ENCODE measurements around the gene NDNF.

The NDNF gene

DNA sequence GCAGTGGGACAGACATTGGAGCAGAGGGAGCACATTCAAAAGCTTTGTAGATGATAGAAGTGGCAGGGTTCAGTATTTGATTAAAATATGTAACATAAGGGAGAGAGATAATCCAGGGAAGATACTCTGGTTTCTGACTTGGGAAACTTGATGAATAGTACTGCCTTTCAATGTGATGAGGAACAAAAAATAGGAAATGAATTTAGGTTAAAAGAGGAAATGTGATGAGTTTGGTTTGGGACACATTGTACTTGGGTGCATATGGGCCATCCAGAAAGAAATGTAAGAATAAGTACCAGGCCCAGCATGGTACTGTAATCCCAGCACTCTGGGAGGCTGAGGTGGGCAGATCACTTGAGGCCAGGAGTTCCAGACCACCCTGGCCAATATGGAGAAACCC is 20.9 kb upstream of the NDNF start:
- Mint-ChIP-seq H3K9me3 (no peaks in the 10 kb centered on the region), H3K4me3 (no peak overlapping the region), H3K36me3 (ENCODE audit: insufficient read depth) (peaks cover 1% of the 10 kb centered on the region), H3K27me3 (no peaks in the 10 kb centered on the region), H3K27ac (ENCODE audit: low read depth) (no peak overlapping the region), H3K4me1 (no peaks in the 10 kb centered on the region)
- DNase-seq (ENCODE audit: low spot score in 2 of 2) = no peak
- no peak for ATAC-seq (replicated peaks; ENCODE audit: extremely low read depth, poor library complexity, severe bottlenecking)

DNA sequence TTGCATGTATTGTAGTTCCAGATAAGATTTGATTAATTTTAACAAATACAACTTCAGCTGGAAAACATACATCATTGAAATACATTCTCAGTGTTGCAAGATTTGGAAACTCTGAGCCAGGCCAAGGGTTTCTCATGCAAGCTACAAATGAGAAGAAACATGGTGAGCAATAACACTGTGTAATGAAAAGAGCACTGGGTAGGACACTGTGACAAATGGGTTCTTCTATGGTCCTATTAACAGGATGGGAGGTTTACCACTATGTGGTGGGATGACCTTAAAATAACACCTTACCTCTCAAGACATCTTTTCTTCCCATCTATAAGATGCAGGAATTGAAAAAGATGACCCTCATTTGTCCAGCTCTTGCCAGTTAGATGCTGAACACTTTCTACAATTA is 19.6 kb upstream of the NDNF start:
- Mint-ChIP-seq H3K27ac (ENCODE audit: low read depth) (no peak overlapping the region), H3K9me3 (no peaks in the 10 kb centered on the region), H3K36me3 (ENCODE audit: insufficient read depth) (peaks cover 1% of the 10 kb centered on the region), H3K4me3 (no peak overlapping the region), H3K4me1 (no peaks in the 10 kb centered on the region), H3K27me3 (no peaks in the 10 kb centered on the region)
- ATAC-seq (replicated peaks; ENCODE audit: extremely low read depth, poor library complexity, severe bottlenecking) (no peak), DNase-seq (ENCODE audit: low spot score in 2 of 2) (no peak)

DNA sequence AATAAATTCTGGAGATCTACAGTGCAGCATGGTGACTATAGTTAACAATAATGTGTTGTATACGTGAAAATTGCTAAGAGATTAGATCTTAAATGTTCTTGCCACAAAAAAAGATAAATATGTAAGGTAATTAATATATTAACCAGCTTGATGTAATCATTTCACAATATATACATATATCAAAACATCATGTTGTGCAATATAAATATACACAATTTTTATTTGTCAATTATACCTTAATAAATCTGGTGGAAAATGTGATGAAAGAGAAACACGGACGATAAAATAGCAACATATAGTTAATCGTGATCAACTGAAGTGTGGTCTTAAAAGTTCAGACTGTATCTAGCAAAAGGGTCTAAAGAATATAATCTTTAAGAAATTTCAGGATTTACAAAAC is 16.5 kb upstream of the NDNF start:
- no peak for DNase-seq (ENCODE audit: low spot score in 2 of 2)
- Mint-ChIP-seq H3K9me3 (no peaks in the 10 kb centered on the region), H3K4me1 (no peaks in the 10 kb centered on the region), H3K36me3 (ENCODE audit: insufficient read depth) (peaks cover 1% of the 10 kb centered on the region), H3K4me3 (no peak overlapping the region), H3K27ac (ENCODE audit: low read depth) (no peak overlapping the region), H3K27me3 (peaks cover 9% of the 10 kb centered on the region)
- no peak for ATAC-seq (replicated peaks; ENCODE audit: extremely low read depth, poor library complexity, severe bottlenecking)

DNA sequence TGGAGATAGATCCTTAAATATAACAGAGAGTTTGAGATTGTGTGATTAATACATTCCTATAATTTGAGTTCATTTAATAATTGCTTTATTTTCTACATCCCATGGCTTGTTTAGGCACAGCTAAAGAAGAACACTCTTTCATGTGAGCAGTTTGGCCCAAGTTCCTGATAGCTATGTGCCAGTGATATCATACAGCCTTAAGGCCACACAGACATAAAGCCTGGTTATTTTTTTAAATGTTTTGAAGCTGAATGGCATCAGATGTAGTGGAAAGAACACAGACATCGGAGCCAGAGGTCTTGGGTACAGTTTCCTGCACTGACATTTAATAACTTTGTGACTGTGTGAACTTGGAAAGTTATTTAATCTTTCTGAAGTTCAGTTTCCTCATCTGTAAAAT is 7.0 kb upstream of the NDNF start:
- H3K4me3 Mint-ChIP-seq = no peak overlapping the region
- no peak for DNase-seq (ENCODE audit: low spot score in 2 of 2)
- H3K36me3 Mint-ChIP-seq (ENCODE audit: insufficient read depth) = no peaks in the 10 kb centered on the region
- no peak overlapping the region for H3K27ac Mint-ChIP-seq (ENCODE audit: low read depth)
- ATAC-seq (replicated peaks; ENCODE audit: extremely low read depth, poor library complexity, severe bottlenecking) = no peak
- no peaks in the 10 kb centered on the region for H3K4me1 Mint-ChIP-seq
- H3K9me3 Mint-ChIP-seq = no peaks in the 10 kb centered on the region
- H3K27me3 Mint-ChIP-seq = peaks cover 58% of the 10 kb centered on the region

DNA sequence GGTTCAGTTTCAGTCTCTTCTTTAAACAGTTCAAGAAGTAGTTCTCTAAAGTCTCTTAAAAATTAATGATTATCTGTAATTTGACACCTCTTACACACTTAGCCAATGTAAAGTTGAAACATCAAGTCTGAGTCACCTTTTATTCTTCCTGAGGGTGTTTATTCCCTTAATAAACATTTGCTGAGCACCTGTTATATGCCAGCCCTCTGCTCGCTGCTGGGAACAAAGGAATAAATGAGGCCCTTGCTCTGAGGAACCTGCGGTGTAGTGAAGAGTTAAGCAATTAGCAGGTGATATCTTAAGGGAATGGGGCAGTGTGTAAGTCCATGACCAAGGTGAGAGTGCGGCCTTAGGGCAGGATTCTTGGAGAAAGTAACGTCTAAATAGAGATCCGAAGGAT is 5.2 kb upstream of the NDNF start:
- H3K9me3 Mint-ChIP-seq = no peaks in the 10 kb centered on the region
- peaks cover 71% of the 10 kb centered on the region for H3K27me3 Mint-ChIP-seq
- DNase-seq (ENCODE audit: low spot score in 2 of 2) = no peak
- no peak overlapping the region for H3K27ac Mint-ChIP-seq (ENCODE audit: low read depth)
- peaks cover 6% of the 10 kb centered on the region for H3K4me1 Mint-ChIP-seq
- no peak for ATAC-seq (replicated peaks; ENCODE audit: extremely low read depth, poor library complexity, severe bottlenecking)
- no peak overlapping the region for H3K4me3 Mint-ChIP-seq
- H3K36me3 Mint-ChIP-seq (ENCODE audit: insufficient read depth) = peaks cover 4% of the 10 kb centered on the region

DNA sequence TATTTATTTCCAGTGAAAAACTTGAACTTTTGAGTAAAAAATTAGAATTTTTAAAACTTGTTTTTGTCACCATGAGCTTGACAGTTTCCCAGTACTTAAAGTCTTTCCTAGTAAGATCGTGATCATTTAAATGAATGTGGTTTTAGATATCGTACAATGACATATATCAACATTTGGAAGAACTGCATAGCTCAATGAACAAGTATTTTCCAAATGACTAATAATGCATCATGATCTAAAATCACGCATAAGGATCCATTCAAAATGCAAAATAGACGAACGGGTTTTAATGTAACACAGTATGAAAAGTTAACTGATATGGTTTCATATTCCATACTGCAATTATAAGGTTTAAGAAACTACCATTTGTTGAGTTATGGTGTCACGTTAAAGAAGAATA is 4.1 kb upstream of the NDNF start:
- Mint-ChIP-seq H3K27me3 (peaks cover 71% of the 10 kb centered on the region), H3K4me1 (peaks cover 13% of the 10 kb centered on the region), H3K36me3 (ENCODE audit: insufficient read depth) (peaks cover 8% of the 10 kb centered on the region), H3K4me3 (no peak overlapping the region), H3K9me3 (no peaks in the 10 kb centered on the region), H3K27ac (ENCODE audit: low read depth) (no peak overlapping the region)
- ATAC-seq (replicated peaks; ENCODE audit: extremely low read depth, poor library complexity, severe bottlenecking) = no peak
- DNase-seq (ENCODE audit: low spot score in 2 of 2) = no peak

DNA sequence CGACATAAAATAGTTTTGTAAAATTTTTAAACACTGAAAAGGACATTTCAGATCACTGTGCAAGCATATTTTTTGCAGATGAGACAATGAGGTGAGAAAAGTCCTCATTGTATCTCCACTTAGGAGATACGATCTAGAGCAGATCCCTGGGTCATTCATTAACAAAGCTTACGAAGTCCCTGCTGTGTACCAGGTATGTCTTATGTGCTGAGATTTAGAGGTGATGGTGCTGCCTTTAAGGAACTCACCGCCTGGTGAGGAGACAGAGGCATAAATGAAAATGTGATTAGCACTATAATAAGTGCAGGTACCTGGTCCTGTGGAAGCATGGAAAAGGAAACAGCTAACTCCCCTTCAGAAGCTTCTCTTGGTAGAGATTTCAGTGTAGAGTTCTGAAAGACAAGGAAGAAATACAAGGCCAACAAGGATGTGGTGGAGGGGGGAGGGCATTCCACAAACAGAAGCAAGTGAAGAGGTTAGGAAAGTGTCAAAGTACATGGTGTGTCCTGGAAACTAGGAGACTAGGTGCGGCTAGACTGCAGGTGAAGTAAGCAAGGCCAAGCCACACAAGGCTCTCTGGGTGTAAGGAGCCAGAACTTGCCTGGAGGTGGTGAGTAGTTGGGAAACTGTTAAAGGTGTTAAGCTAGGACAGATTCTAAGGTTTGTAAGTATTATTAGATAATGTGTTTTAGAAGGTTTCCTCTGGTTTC is 1.5 kb upstream of the NDNF start:
- Mint-ChIP-seq H3K4me3 (no peak overlapping the region), H3K36me3 (ENCODE audit: insufficient read depth) (peaks cover 10% of the 10 kb centered on the region), H3K27ac (ENCODE audit: low read depth) (no peak overlapping the region), H3K27me3 (peaks cover 72% of the 10 kb centered on the region), H3K9me3 (no peaks in the 10 kb centered on the region), H3K4me1 (peaks cover 27% of the 10 kb centered on the region)
- DNase-seq (ENCODE audit: low spot score in 2 of 2) = no peak
- ATAC-seq (replicated peaks; ENCODE audit: extremely low read depth, poor library complexity, severe bottlenecking) = no peak

DNA sequence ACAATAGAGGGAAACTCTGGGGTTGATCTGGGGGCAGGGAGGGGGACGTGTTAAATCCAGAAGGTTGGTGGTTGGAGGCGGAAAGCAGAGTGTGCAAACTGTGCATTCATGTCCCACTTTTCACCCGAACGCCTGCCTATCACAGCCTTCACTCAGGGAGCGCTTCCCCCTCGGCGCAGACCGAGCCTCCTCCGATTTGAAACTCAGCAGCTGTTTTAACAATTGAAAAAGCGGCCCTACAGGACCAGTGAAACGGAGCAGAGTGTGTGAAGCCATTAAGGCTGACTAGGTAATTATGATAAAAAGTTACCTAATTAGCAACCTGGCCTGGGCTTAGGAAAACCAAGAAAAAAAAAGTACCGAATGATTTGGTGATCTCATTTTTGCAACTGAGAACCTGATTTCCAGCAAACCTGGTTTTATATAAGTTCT is 685 bp upstream of the NDNF start:
- H3K27me3 Mint-ChIP-seq = peaks cover 77% of the 10 kb centered on the region
- DNase-seq (ENCODE audit: low spot score in 2 of 2) (no peak), ATAC-seq (replicated peaks; ENCODE audit: extremely low read depth, poor library complexity, severe bottlenecking) (no peak)

DNA sequence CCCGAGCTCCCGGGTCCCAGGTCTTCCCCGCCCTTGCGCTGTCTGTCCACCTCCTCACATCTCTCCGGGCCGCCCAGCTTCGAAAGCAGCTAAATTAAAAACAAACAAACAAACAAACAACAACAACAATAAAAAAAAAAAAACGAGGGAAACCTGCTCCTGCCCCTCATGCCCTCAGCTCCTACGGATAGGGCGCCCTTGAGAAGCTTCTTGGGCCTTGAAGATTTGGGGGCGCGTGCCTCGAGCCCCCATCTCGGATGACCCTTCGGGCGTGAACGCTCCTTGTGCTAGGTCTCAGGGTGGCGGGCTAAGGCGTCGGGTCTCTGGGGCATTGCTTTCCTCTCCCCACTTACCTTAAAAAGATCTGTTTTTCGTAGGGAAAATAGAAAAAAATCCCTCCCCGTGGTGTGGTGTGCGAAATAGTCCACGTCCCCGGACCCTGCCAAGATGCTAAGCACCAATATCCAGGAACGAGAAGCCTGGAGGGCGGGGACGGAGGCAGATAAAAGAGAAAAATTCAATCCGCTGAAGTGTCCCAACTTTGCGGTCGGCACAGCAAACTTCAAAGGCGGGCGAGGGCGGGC is 603 bp downstream of the NDNF start:
- H3K4me3 Mint-ChIP-seq = peak overlapping the region; percentile 79
- peak; percentile 8 for ATAC-seq (replicated peaks; ENCODE audit: extremely low read depth, poor library complexity, severe bottlenecking)
- peaks cover 10% of the 10 kb centered on the region for H3K36me3 Mint-ChIP-seq (ENCODE audit: insufficient read depth)
- no peak overlapping the region for H3K27ac Mint-ChIP-seq (ENCODE audit: low read depth)
- DNase-seq (ENCODE audit: low spot score in 2 of 2) = no peak
- H3K9me3 Mint-ChIP-seq = no peaks in the 10 kb centered on the region
- peaks cover 76% of the 10 kb centered on the region for H3K27me3 Mint-ChIP-seq
- peaks cover 27% of the 10 kb centered on the region for H3K4me1 Mint-ChIP-seq

More for the DNA sequence above, 685 bp upstream of the NDNF start:
- Mint-ChIP-seq H3K9me3 (no peaks in the 10 kb centered on the region), H3K27ac (ENCODE audit: low read depth) (no peak overlapping the region), H3K36me3 (ENCODE audit: insufficient read depth) (peaks cover 10% of the 10 kb centered on the region), H3K4me1 (peaks cover 27% of the 10 kb centered on the region), H3K4me3 (peak overlapping the region; percentile 79)

DNA sequence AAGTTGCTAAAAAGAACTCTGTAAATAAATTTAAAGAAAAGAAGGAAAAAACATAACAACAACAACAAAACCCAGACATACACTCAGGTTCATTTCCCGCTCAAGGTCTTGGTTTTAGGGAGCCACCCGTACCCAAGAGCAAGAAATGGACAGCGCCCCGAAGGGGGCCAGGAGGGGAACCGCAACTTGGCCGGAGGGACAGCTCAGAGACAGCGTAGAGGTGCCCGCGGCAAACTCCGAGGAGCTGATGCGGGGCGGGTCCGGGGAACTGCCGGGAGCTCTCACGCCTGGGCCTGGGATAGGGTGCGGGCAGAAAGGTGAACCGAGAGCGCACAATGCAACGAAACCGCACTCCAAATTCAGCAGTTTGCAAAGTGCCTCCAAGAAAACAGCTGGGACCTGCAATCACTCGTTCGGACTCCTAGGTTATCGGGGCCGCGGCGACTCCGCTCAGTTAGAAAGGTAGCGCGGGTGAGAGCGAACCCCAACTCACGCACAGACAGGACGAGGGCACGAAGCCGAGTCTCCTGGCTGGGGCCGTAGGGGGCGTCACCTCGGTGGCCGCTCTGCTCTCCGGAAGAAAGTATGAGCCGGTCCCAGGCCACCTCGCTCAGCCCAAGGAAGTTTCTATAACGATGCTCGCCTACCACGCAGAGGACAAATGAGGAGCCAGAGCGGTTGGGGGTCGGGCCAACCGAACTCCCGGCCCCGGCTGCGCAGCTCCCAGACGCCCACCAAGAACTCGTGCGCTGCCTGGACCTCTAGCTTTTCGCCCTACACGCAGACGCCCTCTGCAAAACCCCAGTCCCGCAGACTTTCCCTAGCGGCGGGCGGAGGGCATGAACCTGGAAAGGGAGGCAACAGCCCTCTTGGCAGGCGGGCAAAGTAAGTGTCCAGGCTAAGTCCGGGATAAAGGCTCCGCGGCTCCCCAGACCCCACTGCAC is 1.4 kb downstream of the NDNF start:
- Mint-ChIP-seq H3K4me3 (peak overlapping the region; percentile 79), H3K36me3 (ENCODE audit: insufficient read depth) (peaks cover 10% of the 10 kb centered on the region), H3K27me3 (peaks cover 76% of the 10 kb centered on the region), H3K27ac (ENCODE audit: low read depth) (no peak overlapping the region), H3K9me3 (no peaks in the 10 kb centered on the region), H3K4me1 (peaks cover 27% of the 10 kb centered on the region)
- DNase-seq (ENCODE audit: low spot score in 2 of 2) = no peak
- ATAC-seq (replicated peaks; ENCODE audit: extremely low read depth, poor library complexity, severe bottlenecking) = peak; percentile 4

DNA sequence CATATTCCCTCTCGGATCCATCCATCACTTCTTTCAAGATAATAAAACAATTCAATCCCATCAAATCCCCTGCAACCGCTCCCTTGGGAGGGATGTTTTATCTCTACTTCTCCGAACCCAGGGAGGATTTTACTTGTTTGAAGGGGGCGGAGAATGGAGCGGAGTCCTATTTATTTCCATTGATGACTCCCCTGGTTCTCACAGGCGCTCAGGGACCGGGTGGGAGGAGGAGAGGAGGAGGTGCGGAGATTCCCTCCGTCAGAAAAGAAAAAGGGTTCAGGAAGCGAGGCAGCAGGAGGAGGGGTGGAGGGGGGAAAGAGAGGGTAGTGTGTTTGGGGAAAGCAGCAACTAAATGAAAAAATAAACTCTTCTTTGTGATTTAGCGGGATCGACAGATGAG is 2.1 kb downstream of the NDNF start:
- no peak for ATAC-seq (replicated peaks; ENCODE audit: extremely low read depth, poor library complexity, severe bottlenecking)
- Mint-ChIP-seq H3K9me3 (no peaks in the 10 kb centered on the region), H3K4me3 (peak overlapping the region; percentile 79), H3K27ac (ENCODE audit: low read depth) (no peak overlapping the region), H3K4me1 (peaks cover 27% of the 10 kb centered on the region), H3K27me3 (peaks cover 76% of the 10 kb centered on the region), H3K36me3 (ENCODE audit: insufficient read depth) (peaks cover 10% of the 10 kb centered on the region)
- DNase-seq (ENCODE audit: low spot score in 2 of 2) = no peak

DNA sequence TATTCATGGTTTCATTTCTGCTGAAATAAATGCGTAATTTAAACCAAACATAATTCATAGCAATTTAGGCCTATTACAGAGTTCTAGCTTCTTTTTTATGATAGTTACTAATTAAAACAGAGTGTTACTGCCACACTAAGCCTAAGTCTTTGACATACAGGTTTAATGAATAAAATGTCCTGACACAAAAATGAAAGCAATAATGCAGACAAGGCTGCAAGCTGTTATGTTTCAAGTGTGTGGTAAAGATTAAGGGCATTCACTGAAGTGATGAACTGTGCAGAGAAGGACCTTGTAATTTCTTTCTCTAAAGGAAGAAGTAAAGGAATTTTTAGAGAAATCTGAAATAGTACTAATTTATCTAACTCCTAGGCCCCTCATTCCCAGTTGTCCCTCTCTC is 2.9 kb downstream of the NDNF start:
- peaks cover 10% of the 10 kb centered on the region for H3K36me3 Mint-ChIP-seq (ENCODE audit: insufficient read depth)
- no peaks in the 10 kb centered on the region for H3K9me3 Mint-ChIP-seq
- H3K4me1 Mint-ChIP-seq = peaks cover 27% of the 10 kb centered on the region
- H3K4me3 Mint-ChIP-seq = no peak overlapping the region
- H3K27me3 Mint-ChIP-seq = peaks cover 68% of the 10 kb centered on the region
- ATAC-seq (replicated peaks; ENCODE audit: extremely low read depth, poor library complexity, severe bottlenecking) = no peak
- no peak for DNase-seq (ENCODE audit: low spot score in 2 of 2)
- H3K27ac Mint-ChIP-seq (ENCODE audit: low read depth) = no peak overlapping the region

All from central memory CD8-positive, alpha-beta T cell (primary cell).